ENCODE results near the gene ZC3H10.
A peak's percentile ranks its signal among the peaks of the same experiment; 100 is the strongest.
"Not testable (repeated sequence)": the region's sequence is repeated elsewhere in the genome, so short reads cannot be mapped to it uniquely, and the experiment has no call there.

Gene ZC3H10

GRCh38 chr12:56146492-56147460, 28.7 kb downstream of the ZC3H10 start:
- in situ Hi-C loops (cut with HindIII; ENCODE audit: low pct_ligation_motif_present, low pct_unique_long_range_greater_than_20kb, low sequenced_read_pairs), result no loop called here
- no peak for DNase-seq

- peak; percentile 42 for DNase-seq
- in situ Hi-C loops (cut with HindIII; ENCODE audit: low pct_ligation_motif_present, low pct_unique_long_range_greater_than_20kb, low sequenced_read_pairs), result no loop called here
These were observed 32.5 kb downstream of the ZC3H10 start for GRCh38 chr12:56150563-56150962.

- peak; percentile 83 for DNase-seq
- in situ Hi-C loops (cut with HindIII; ENCODE audit: low pct_ligation_motif_present, low pct_unique_long_range_greater_than_20kb, low sequenced_read_pairs), result no loop called here
These were observed 33.6 kb downstream of the ZC3H10 start for GRCh38 chr12:56151672-56152131.

GRCh38 chr12:56152132-56152755, 34.2 kb downstream of the ZC3H10 start, which contains the start of gene MYL6B:
MYL6B (plus strand) TSS chr12:56152587; CDS start chr12:56153919, 1,332 bp downstream.
- peak; percentile 98 for DNase-seq
- in situ Hi-C loops (cut with HindIII; ENCODE audit: low pct_ligation_motif_present, low pct_unique_long_range_greater_than_20kb, low sequenced_read_pairs), result no loop called here

GRCh38 chr12:56152756-56153677, 35.0 kb downstream of the ZC3H10 start:
- in situ Hi-C loops (cut with HindIII; ENCODE audit: low pct_ligation_motif_present, low pct_unique_long_range_greater_than_20kb, low sequenced_read_pairs), result no loop called here
- DNase-seq, result no peak

- in situ Hi-C loops (cut with HindIII; ENCODE audit: low pct_ligation_motif_present, low pct_unique_long_range_greater_than_20kb, low sequenced_read_pairs), result no loop called here
- DNase-seq, result no peak
These were observed 35.6 kb downstream of the ZC3H10 start for GRCh38 chr12:56153678-56154065.

GRCh38 chr12:56154246-56154771, 36.2 kb downstream of the ZC3H10 start:
- no peak for DNase-seq
- in situ Hi-C loops (cut with HindIII; ENCODE audit: low pct_ligation_motif_present, low pct_unique_long_range_greater_than_20kb, low sequenced_read_pairs), result no loop called here

- in situ Hi-C loops (cut with HindIII; ENCODE audit: low pct_ligation_motif_present, low pct_unique_long_range_greater_than_20kb, low sequenced_read_pairs), result no loop called here
- no peak for DNase-seq
These were observed 36.8 kb downstream of the ZC3H10 start for GRCh38 chr12:56154818-56155217.

GRCh38 chr12:56155256-56155845, 37.3 kb downstream of the ZC3H10 start:
- no peak for DNase-seq
- in situ Hi-C loops (cut with HindIII; ENCODE audit: low pct_ligation_motif_present, low pct_unique_long_range_greater_than_20kb, low sequenced_read_pairs), result no loop called here

GRCh38 chr12:56156464-56157200, 38.6 kb downstream of the ZC3H10 start:
- peak; percentile 72 for DNase-seq
- in situ Hi-C loops (cut with HindIII; ENCODE audit: low pct_ligation_motif_present, low pct_unique_long_range_greater_than_20kb, low sequenced_read_pairs), result not testable (repeated sequence)

GRCh38 chr12:56157201-56158028, 39.3 kb downstream of the ZC3H10 start:
- in situ Hi-C loops (cut with HindIII; ENCODE audit: low pct_ligation_motif_present, low pct_unique_long_range_greater_than_20kb, low sequenced_read_pairs), result no loop called here
- DNase-seq, result peak; percentile 95

- DNase-seq, result peak; percentile 100
- in situ Hi-C loops (cut with HindIII; ENCODE audit: low pct_ligation_motif_present, low pct_unique_long_range_greater_than_20kb, low sequenced_read_pairs), result no loop called here
These were observed 40.2 kb downstream of the ZC3H10 start, which contains the start of gene MYL6 for GRCh38 chr12:56158029-56158925. MYL6 (plus strand) TSS chr12:56158359; CDS start chr12:56158402, 43 bp downstream.

GRCh38 chr12:56158926-56159461, 40.9 kb downstream of the ZC3H10 start:
- peak; percentile 78 for DNase-seq
- in situ Hi-C loops (cut with HindIII; ENCODE audit: low pct_ligation_motif_present, low pct_unique_long_range_greater_than_20kb, low sequenced_read_pairs), result no loop called here

- in situ Hi-C loops (cut with HindIII; ENCODE audit: low pct_ligation_motif_present, low pct_unique_long_range_greater_than_20kb, low sequenced_read_pairs), result no loop called here
- DNase-seq, result no peak
These were observed 41.6 kb downstream of the ZC3H10 start for GRCh38 chr12:56159482-56160192.
